Limb (tissue), 2 donors: ENCODE data around the gene PBX3.

Experiments used
- DNase-seq, 2 donors: peaks; one replicate each; pipeline ENCODE4 v3.0.0-alpha.2; 2016; ENCODE audit errors: extremely low spot score in 2 of 2

Gene PBX3

DNA sequence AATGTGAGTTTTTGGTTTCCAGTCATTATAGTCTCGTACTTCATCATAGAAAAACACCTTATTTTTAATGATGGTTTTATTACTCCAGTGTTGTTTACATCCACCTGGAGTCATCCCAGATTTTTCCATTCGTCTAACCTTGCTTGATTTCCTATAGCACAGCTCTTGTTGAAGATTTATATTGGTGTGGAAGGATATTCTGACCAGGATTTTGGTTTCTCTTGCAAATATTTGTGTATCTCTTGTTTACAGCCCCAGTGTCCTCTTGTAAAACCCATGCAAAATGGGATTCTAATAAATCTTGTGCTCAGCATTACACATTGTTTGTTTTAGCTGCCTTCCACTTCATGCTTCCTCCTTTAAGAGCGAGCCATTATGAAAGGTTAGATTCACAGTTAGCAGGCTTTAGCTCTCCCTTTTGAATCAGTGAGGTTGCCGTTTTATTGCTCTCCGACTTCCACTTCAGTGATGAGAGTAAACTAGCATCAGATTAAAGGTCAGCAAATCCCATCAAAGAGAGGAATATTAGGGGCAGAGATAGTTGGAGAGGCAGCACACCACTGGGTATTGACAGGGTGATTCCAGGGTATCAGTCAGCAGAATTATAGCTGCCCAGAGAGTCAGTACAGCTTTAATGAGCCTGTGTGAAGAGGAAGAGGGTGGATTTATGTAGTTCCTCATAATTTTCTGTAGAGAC, 157.1 kb downstream of the PBX3 start:
- DNase-seq, result no peak

DNA sequence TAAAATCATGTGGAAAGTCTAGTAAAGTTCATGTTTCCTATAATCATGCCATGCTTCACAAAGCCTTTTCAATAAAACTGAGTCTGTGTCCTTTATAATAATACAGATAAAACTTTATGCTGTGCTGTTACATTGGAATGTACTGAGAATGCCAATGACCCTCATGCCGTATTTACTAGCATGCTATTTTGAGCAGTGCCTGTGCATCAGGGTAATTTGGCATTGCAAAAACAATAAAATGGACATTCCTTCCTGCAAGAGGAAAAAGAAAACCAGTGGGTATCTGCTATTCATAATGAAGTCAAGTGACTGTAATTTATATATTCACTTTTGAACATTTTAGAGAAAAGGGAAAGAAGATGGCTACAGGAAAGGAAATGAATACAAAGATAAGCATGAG, 159.0 kb downstream of the PBX3 start:
- no peak for DNase-seq

DNA sequence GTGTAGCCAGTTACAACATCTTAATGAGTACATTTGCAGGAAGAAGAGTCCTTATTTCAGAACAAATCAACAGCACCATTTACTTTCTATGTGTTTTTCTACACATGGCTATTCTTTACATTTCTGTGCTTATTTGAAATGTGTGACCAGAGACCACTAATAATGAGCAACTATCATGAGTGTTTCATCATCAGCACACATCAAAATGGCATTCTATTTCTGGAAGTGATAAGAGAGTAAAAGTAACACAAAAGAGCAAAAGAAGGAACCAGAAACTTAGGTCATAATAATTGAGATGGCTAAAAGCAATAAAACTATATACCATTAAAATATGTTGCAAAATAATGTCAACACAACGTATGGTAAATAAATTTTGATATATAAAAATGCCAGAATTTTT, 159.7 kb downstream of the PBX3 start:
- DNase-seq, result no peak

DNA sequence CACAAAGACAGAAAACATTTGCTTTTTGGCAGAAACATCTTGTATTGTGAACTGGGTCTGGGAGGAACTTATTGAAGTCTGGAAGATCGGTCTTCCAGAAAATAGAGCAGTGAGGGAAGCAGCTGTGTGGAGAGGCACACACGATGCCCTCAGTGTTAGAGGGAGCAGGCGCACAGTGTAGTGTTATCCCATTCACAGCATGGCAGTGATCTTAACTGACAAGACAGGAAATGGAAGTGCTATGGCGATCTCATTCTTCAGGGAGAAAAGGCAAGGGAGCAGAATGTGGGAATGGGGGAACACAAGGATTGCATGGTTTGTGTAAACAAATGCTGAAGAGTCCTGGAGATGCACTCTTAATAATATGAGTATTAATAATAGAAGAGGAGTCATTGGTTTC, 161.0 kb downstream of the PBX3 start:
- DNase-seq, result no peak

GRCh38 chr9:125908966-125909365, 161.8 kb downstream of the PBX3 start:
- no peak for DNase-seq

- no peak for DNase-seq
Measured at GRCh38 chr9:125909459-125909858, 162.3 kb downstream of the PBX3 start.

GRCh38 chr9:125910286-125910685, 163.1 kb downstream of the PBX3 start:
- no peak for DNase-seq

DNA sequence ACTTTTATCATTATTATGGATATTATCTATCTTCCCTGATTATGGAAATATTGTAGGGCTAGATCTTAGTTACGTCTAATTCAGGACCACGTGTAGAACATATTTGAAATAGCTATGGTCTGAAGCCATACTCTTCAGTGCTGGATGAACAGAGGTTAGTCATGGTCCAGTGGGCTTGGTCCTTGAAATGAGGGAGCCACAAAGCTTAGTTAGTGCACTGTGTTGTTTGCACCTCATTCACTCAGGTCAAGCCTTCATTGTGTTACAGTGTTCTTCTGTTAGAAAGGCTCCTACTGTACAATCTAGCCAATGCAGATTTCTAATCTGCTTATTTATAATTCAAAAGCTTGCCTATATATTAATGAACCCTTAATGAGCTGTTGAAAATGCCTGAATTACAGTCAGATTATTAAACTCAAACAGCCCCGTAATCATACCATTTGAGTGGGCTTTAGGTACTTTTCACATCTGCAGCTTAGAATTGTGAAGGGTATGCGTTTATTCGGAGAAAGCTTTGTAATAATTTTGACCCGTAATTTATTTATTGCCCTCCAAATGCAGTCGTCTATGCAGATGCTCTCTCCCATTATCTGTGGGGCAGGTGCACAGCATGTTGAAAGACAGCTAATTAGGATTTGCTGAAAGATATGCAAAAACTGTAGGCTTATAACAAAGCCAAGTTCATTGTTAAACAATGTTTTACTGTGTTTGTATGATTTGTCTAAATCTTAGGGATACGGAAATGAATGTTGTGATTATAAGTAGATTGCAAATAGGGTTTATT, 164.9 kb downstream of the PBX3 start:
- no peak for DNase-seq

- DNase-seq, result no peak
Measured at GRCh38 chr9:125912667-125913066, 165.5 kb downstream of the PBX3 start.

- no peak for DNase-seq
Measured at GRCh38 chr9:125913551-125913950, 166.4 kb downstream of the PBX3 start.

DNA sequence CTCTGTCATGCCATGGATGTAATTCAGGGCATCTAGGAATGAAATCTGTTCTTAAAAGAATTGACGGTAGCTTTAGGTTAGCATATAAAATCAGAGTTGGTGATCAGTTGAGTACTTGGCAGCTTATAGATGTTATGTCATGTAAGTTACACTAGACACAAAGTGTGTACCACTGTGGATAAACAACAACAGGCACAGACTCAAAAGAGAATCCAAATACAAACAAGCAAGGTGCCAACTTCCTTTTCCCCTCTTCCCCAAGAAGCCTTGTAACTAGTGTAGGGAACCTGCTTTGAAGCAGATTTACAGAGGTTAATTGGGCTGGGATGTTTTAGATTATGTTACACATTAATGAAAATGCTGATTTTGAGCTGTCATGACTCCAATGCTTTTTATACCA, 167.2 kb downstream of the PBX3 start:
- no peak for DNase-seq

- no peak for DNase-seq
Measured at GRCh38 chr9:125915606-125916005, 168.4 kb downstream of the PBX3 start.

GRCh38 chr9:125919565-125919964, 172.4 kb downstream of the PBX3 start:
- no peak for DNase-seq

DNA sequence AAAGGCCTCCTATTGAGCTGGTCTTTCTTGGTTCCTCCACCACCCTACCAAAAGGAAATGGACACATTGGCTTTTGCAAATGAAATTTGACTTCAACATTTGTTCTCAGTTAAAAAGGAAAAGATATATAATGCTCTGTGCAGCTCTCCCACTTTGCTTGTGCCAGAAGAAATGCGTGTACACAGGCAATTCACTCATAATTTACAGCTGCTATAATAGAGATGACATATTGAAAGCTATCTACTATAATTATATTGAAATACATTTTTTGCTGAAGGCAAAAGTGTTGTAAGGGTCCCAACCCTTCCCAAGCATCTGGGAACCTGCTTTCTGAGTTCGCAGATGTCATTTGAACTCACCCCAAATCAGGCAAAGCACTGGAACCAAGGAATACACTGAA, 173.2 kb downstream of the PBX3 start:
- DNase-seq, result no peak

DNA sequence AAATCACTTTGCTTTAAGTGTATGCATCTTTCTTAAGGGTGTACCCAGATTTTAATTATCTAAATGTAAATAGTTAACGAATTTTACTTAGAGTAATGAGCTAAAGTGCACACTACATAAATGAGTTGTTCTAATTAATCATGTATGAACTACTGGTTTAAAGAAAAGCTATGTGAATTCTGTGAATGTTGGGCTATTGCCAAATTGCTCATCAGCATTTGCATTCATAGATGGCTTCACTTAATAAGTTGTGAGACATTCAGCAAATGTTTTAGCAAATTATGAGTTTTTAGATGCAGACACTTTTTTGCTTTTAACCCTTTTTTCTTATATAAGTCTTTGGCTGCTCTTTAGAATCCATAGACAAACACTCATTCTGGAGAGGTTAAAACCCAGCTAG, 175.7 kb downstream of the PBX3 start:
- DNase-seq, result no peak

- no peak for DNase-seq
Measured at GRCh38 chr9:125924351-125924750, 177.2 kb downstream of the PBX3 start.

GRCh38 chr9:125926936-125927335, 179.8 kb downstream of the PBX3 start:
- DNase-seq, result no peak

DNA sequence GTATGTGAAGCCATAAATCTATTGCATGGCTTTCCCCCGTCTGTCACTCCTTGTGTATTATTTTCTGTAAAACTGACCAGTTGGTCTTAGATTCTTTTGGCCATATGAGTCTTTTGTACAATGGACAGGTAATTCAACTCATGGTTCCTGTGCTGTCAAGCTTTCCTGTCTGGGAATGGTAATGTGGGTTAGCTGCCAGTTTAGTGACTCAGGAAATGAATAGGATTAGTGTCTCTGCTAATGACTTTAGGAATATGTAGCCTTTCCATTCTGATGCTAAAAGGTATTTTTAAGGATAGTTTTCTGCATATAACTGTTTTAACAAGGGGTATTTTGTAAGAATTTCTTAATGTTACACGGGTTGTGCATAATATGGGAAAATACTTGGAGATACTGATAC, 182.7 kb downstream of the PBX3 start:
- no peak for DNase-seq

GRCh38 chr9:125931211-125931610, 184.0 kb downstream of the PBX3 start:
- DNase-seq, result no peak

DNA sequence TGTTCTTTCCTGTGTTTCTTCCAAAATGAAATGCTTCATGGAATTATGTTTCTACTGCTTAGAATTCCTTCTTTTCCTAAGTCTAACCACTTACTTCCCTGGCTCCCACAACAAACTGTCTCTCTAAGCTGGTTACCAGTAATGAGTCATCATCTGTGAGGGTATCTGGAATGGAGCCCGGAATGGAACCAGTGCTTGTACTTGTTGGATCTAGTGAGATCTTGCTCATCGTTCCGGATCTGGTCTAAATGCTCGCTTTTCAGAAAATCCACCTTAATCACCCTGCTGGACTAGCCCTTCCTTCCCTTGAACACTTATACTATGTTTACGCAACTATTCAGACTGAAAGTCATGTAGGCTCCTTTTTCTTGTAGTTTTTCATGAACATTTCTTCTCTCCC, 184.8 kb downstream of the PBX3 start:
- no peak for DNase-seq

- no peak for DNase-seq
Measured at GRCh38 chr9:125932746-125933455, 185.7 kb downstream of the PBX3 start.

GRCh38 chr9:125942125-125942524, 195.0 kb downstream of the PBX3 start:
- DNase-seq, result no peak

- DNase-seq, result no peak
Measured at GRCh38 chr9:125943831-125944230, 196.7 kb downstream of the PBX3 start.
